HG03103 (cell line): ENCODE data around the gene SPOP.
"Not testable (repeated sequence)": the region's sequence is repeated elsewhere in the genome, so short reads cannot be mapped to it uniquely, and the experiment has no call there.

Experiments
- ATAC-seq: cut with Tn5 transposase; IDR thresholded peaks from one replicate; pipeline ENCODE4 v1.9.1; 2021; ENCODE audit warnings: low read depth; ENCODE audit not compliant: unreplicated experiment

Gene SPOP

DNA sequence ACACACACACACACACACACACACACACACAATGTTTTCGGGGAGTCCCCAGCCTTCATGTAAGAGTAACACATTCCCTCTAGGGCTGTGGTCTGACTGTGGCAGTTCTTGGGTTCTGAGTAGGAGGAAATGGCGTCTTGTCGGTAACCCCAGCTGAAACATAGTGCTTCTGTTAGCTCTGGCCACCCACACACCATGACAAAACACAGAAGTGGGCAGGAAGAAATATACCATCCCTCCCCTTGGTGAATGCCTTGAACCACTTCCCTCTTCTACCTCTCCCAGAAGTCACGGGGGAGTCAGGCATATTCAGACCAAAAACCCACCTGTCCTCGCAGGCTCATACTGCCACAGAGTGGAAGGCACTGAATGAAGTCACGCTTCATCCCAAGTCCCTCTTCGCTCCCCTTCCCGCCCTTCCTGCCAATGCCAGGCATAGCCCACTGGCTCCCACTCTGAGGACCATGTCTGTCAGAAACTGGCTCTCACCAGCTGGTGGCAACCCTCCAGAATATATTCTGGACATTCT, 18.4 kb upstream of the SPOP start:
- ATAC-seq: no peak

- no peak for ATAC-seq
These were observed 17.9 kb upstream of the SPOP start for GRCh38 chr17:49695698-49696232.

DNA sequence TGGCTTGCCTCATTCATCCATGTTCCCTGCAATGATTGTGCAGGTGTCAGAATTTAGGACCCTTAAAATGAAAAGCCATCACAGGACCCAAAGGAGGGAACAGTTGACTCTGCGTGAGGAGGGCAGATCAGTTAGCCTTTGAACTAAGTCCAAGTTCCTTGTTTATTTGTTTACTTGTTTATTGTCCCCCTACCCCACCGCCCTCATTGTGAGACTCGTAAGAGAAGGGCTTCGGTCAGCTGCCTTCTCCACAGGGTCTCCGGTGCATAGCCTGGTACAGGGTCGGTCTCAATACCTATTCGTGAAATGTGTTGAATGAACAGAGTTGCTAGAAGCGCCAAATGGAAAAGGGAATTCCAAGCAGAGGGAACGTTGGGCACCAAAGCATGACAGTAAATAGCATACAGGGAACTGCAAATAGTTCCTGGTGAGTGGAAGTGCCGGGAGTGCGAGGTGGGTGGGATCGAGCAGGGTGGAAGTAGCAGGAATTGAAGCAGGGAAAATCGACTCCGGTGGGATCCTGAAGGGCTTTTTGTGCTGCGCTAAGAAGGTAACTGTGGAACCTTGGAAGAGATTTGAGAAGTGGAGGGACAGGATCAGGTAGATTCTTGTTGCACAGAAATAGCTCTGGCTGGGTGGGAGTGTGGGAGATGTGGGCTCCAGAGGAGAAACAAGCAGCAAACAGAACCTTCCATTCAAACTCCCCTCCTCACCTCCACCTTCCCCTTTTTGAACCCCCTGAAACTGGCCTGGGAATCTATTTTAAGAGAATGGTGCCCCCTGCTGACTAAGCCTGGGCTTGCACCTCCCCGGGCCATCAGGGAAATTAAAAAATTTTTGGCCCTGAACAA, 17.2 kb upstream of the SPOP start:
- no peak for ATAC-seq

DNA sequence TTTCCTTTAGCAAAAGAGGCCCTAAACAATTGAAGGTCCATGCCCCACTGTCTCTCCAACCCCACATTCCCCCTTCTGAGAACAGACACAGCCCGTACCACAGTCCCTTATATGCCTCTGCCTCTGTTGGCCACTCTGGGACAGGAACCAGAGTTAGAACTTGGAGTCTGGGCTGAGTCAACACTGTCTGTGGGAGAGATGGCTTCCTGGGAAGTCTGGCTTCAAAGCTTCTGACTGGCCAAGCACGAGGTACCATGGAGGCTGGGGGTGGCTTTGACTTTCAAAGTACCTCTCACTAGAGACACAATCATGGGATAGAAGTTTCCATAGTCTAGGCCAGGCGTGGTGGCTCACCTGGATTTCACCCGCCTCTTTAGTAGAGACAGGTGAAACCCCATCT, 14.9 kb upstream of the SPOP start:
- ATAC-seq: no peak

DNA sequence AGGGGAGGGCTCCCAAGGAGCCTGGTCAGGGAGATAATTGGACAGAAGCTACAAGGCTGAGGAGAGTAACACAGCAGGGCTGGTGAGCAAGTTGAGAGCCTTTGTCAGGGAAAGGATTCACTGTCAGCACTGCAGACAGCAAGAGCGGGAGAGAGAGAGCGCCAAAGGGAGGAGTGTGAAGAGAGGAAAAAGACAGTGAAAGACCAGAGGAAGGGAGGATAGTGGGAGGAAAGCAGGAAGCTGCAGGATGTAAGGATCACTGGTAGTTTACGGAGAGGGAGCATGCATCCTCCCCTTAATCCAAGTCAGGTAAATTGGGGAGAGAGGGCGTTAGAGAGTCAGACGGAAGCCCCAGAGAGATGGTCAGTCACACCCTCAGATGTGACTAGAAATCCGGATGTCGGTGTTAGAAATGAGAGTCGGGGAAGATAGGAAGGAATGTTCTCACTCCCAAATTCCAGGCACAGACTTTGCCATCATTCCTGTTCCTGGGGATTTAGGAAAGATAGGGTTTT, 13.8 kb upstream of the SPOP start:
- ATAC-seq: no peak

DNA sequence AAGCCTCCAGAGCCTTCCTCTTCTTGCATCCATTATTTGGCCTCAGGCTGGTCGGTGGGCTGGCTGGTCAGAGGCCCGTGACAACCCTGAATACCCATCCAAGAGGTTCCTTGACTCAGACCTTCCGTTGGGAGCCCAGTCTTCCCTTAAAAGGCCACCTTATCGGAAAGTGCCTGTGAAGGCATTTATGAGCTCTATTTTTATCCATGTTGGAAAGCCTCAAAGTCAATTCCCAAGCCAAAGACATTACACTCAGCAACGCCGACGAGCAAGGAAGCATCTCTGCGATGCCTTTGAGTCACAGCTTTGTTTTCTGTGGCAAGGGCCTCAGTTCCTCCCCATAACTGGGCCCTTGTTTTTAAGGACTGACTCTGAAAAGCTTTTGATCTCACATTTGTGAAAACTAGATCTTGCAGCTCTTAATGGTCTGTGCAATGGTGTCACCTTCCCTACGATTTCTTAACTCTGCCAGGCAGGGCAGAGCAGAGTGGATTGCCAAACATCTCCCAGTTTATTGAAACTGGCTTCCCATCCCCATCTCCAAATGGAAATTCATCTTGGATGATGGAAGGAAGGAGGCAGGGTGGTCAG, 13.3 kb upstream of the SPOP start:
- no peak for ATAC-seq

GRCh38 chr17:49690256-49690655, 12.4 kb upstream of the SPOP start:
- no peak for ATAC-seq

DNA sequence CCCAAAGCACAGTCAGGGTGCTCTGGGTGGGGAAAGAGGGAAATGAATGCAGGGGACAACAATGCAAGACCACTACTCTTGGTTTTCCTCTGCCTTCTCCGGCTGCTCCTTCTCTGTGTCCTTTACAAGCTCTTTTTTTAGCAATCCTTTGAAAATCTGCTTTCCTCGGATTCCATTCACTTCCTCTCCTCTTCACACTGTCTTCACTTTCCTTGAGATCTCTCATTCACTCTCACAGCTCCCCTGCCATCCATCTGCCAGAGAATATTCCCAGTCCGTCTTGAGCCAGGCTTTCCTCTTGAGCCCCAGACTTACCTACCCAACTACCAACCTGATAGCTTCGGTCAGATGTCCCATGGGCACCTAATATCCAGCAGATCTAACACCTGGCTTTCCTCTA, 11.0 kb upstream of the SPOP start:
- ATAC-seq: no peak

- ATAC-seq: no peak
These were observed 10.1 kb upstream of the SPOP start for GRCh38 chr17:49687878-49688491.

DNA sequence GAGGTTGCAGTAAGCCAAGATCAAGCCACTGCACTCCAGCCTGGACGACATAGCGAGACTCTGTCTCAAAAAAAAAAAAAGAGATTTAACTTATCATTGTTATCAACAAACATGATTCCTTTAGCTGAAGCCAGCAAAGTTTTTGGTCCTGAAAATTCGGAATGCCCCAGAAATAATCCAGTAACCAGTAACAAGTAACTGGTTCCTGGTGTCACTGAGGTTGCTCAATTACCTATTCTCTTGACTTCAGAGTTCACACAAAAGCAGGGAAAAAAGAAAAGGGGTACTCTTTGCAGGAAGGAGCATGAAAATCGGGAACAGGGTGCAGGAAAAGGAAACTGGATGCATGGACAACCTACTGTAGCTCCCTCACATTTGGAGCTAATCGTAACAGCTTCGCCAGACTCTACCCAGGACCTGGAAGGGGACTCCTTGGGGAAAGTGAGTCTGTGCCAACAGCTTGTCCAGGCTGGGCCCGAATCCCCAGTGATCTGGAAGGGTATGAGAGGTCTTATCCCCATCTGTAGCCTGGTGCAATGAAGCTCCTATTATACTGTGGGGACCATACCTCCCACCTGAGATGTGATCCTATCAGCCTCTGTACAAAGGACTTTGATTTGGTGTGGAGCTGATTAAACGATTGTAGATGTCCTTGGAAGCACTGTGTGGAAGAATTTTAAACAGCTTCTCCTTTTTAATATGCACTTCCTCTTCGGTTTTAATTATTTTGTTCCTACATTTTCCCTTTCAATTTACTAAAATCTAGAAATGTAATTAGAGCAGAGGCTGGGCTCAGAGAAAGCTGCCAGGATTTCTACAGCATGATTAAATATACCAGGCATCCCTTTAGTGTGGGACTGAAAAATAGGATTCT, 3.4 kb upstream of the SPOP start:
- ATAC-seq: no peak

- no peak for ATAC-seq
These were observed 2.4 kb upstream of the SPOP start for GRCh38 chr17:49680314-49680713.

DNA sequence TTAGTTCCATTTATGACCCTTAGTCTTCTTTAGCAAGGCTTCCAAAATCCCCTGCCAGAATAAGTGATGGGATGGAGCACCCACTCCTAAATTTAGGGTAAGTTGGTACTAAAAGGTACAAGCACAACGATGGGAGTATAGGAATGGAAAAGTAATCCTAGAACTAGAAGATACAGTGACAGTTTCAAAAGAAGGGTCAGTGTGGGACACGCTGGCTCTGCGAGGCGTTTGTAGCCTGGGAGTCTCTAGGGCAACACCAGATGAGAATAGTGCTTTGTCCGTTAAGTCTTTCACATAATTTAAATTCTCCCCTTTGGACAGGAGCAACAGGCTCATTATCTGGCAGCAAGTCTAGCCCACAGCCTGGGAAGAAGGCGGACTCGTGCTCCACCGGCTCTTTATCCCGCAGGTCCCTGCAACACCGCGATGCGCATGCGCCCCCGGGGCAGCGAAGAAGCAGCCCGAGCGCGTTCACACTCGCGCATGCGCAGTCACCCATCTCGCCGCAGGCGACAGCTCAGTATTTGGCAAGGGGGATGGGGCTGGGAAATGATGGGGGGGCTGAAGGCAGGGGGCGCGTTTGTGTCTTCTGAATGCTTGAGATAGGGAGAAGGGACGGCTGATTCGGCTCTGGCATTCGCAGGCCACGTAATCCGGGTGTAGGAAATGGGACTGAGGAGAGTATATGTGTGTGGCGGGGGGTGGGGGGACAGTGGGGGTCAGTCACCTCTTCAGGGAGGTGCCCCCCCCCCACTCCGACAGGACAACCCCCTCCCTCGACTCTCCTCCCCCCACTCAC, 564 bp downstream of the SPOP start:
- ATAC-seq: peak; percentile 35

GRCh38 chr17:49676276-49676868, 1.5 kb downstream of the SPOP start:
- no peak for ATAC-seq

DNA sequence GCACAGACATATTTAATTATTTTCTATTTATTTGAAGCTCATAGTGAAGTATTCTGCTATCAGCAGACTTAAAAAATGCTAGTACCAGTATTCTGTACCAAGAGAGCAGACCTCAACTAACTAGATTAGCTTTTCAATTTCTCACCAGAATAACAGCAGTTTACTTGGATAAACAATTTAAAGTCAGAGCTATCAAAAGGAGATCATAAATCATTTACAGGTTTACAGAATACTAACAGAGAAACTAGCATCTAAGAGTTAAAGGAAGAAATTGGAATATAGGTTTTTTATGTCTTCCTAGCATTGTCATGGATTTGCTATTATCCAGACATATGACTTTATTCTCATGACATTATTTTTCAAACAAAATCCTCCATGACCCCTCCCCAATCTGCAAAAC, 3.4 kb downstream of the SPOP start:
- ATAC-seq: no peak

GRCh38 chr17:49673679-49674078, 4.2 kb downstream of the SPOP start:
- ATAC-seq: not testable (repeated sequence)

- ATAC-seq: no peak
These were observed 7.3 kb downstream of the SPOP start for GRCh38 chr17:49670641-49671040.

DNA sequence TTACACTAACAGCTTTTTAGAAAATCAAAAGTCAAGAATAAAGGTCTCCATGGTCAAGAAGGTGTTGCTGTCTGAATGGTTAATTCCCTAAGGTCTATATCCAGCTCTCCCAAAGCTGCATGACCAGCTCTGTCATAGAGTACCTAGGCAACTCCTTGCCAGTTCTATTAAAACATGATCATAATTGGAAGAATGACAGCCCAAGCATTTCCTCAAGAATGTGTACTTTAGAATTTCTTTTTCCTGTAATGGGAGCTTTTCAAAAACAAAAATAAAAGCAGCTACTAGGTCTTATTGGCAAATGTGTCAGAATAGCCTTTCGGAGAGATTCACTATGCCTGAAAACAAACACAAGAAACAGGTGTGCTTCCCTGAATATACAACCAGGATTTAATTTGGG, 7.9 kb downstream of the SPOP start:
- ATAC-seq: no peak

DNA sequence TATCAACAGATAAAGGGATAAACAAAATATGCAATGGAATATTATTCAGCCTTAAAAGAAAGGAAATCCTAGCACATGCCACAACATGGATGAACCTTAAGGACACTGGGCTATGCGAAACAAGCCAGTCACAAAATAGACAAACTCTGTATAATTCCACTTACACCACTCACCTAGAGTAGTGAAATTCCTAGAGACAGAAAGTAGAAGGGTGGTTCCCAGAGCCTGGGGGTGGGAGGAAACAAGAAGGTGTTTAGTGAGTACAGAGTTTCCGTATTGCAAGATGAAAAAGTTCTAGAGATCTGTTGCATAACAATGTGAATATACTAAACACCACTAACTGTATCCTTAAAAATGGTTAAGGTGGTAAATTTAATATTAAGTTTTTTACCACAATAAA, 10.0 kb downstream of the SPOP start:
- ATAC-seq: no peak

DNA sequence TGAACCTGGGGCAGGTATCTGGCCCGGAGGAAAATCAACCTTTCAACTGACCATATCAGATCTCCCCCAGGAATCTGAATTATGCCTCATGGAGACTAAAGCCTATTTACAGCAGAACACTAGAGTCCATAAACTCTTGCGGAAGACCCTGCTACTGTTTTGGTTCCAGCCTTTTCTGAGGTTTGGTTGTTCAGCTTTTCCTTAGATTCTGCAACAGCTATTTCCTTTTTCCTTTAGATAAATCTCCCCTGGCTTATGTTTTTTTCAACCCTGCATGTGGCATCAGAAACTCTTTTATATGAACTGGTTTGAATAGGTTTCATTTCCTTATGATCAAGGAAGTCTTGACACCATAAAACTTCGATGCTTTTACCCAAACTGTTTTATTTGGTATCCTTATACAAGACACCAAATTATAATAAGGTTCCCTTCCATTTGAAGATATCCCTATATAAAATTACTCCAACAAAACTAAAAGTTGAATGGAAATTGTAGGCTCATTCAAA, 13.1 kb downstream of the SPOP start:
- no peak for ATAC-seq
